Eye (tissue), 1 donor: ENCODE measurements around the gene TAB2.
A peak's percentile ranks its signal among the peaks of the same experiment; 100 is the strongest.
"Not testable (repeated sequence)": the region's sequence is repeated elsewhere in the genome, so short reads cannot be mapped to it uniquely, and the experiment has no call there.

Experiments
- DNase-seq: peaks from one replicate; pipeline ENCODE4 v3.0.0-alpha.2; 2015

The TAB2 gene

GRCh38 chr6:149422581-149422980 is 105.1 kb downstream of the TAB2 start:
- no peak for DNase-seq

- no peak for DNase-seq
These were observed 106.5 kb downstream of the TAB2 start for GRCh38 chr6:149423964-149424440.

GRCh38 chr6:149425224-149425623 is 107.7 kb downstream of the TAB2 start:
- no peak for DNase-seq

GRCh38 chr6:149425754-149426153 is 108.2 kb downstream of the TAB2 start:
- no peak for DNase-seq

GRCh38 chr6:149428606-149429005 is 111.1 kb downstream of the TAB2 start:
- DNase-seq = no peak

GRCh38 chr6:149429427-149430360 is 112.2 kb downstream of the TAB2 start:
- no peak for DNase-seq

GRCh38 chr6:149431905-149432775 is 114.6 kb downstream of the TAB2 start:
- DNase-seq = peak; percentile 97

GRCh38 chr6:149433405-149433804 is 115.9 kb downstream of the TAB2 start:
- DNase-seq = no peak

GRCh38 chr6:149433881-149434280 is 116.4 kb downstream of the TAB2 start:
- DNase-seq = no peak

GRCh38 chr6:149435919-149436586 is 118.5 kb downstream of the TAB2 start:
- DNase-seq = no peak

- no peak for DNase-seq
These were observed 119.1 kb downstream of the TAB2 start for GRCh38 chr6:149436647-149437046.

- DNase-seq = no peak
These were observed 119.7 kb downstream of the TAB2 start for GRCh38 chr6:149437212-149437611.

GRCh38 chr6:149438855-149439254 is 121.3 kb downstream of the TAB2 start:
- no peak for DNase-seq

- no peak for DNase-seq
These were observed 122.1 kb downstream of the TAB2 start for GRCh38 chr6:149439626-149440025.

GRCh38 chr6:149440735-149441671 is 123.5 kb downstream of the TAB2 start:
- DNase-seq = no peak

- no peak for DNase-seq
These were observed 124.2 kb downstream of the TAB2 start for GRCh38 chr6:149441740-149442139.

GRCh38 chr6:149443411-149444181 is 126.1 kb downstream of the TAB2 start:
- peak; percentile 45 for DNase-seq

GRCh38 chr6:149444360-149445094 is 127.0 kb downstream of the TAB2 start:
- DNase-seq = not testable (repeated sequence)

- no peak for DNase-seq
These were observed 127.6 kb downstream of the TAB2 start for GRCh38 chr6:149445095-149445466.

- DNase-seq = no peak
These were observed 128.1 kb downstream of the TAB2 start for GRCh38 chr6:149445573-149445972.
